Measurements from ENCODE around the gene ZNF687. TPM values are rescaled to one million over a fixed set of nuclear protein-coding genes. Genes with fewer than 3 reads are reported as not detected.

ZNF687 gene
- polyA plus RNA-seq, 2 of the 4 experiments (the other 2 are of a cell fraction) = 14.0 to 17.5 TPM

- TF ChIP-seq MAX (IDR thresholded peaks at IDR 0.05) (no peak), E2F6 (IDR thresholded peaks at IDR 0.05; ENCODE audit: borderline replicate concordance, low read depth) (no peak), ELK1 (IDR thresholded peaks at IDR 0.05; ENCODE audit: low read depth, low read length) (no peak), RAD21 (conservative IDR thresholded peaks at IDR 0.05 in 1 of 2, IDR thresholded peaks at IDR 0.05 in 1 of 2) (no peak), EHF (CRISPR knock-in tag; IDR thresholded peaks at IDR 0.05) (no peak), NR3C1 (IDR thresholded peaks at IDR 0.05) (no peak), TP53 (CRISPR knock-in tag; IDR thresholded peaks at IDR 0.05) (no peak)
- TF ChIP-seq, protein P1, sequence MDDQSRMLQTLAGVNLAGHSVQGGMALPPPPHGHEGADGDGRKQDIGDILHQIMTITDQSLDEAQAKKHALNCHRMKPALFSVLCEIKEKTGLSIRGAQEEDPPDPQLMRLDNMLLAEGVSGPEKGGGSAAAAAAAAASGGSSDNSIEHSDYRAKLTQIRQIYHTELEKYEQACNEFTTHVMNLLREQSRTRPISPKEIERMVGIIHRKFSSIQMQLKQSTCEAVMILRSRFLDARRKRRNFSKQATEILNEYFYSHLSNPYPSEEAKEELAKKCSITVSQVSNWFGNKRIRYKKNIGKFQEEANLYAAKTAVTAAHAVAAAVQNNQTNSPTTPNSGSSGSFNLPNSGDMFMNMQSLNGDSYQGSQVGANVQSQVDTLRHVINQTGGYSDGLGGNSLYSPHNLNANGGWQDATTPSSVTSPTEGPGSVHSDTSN (IDR thresholded peaks at IDR 0.05) = no peak
- TF ChIP-seq, protein P2, sequence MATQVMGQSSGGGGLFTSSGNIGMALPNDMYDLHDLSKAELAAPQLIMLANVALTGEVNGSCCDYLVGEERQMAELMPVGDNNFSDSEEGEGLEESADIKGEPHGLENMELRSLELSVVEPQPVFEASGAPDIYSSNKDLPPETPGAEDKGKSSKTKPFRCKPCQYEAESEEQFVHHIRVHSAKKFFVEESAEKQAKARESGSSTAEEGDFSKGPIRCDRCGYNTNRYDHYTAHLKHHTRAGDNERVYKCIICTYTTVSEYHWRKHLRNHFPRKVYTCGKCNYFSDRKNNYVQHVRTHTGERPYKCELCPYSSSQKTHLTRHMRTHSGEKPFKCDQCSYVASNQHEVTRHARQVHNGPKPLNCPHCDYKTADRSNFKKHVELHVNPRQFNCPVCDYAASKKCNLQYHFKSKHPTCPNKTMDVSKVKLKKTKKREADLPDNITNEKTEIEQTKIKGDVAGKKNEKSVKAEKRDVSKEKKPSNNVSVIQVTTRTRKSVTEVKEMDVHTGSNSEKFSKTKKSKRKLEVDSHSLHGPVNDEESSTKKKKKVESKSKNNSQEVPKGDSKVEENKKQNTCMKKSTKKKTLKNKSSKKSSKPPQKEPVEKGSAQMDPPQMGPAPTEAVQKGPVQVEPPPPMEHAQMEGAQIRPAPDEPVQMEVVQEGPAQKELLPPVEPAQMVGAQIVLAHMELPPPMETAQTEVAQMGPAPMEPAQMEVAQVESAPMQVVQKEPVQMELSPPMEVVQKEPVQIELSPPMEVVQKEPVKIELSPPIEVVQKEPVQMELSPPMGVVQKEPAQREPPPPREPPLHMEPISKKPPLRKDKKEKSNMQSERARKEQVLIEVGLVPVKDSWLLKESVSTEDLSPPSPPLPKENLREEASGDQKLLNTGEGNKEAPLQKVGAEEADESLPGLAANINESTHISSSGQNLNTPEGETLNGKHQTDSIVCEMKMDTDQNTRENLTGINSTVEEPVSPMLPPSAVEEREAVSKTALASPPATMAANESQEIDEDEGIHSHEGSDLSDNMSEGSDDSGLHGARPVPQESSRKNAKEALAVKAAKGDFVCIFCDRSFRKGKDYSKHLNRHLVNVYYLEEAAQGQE (IDR thresholded peaks at IDR 0.05) = no peak
- no peak for FAIRE-seq
- ChIA-PET POLR2A (interaction anchor here (1.5 kb wide), 2 partner anchors 18 to 29 kb away, joined by 4 to 6 read pairs; partner anchors contain the start of gene PSMD4), CTCF (interaction anchor here (0.5 to 4.2 kb wide), 8 partner anchors 12 to 665 kb away, joined by 3 to 22 read pairs (median 4); partner anchors contain the start of gene PSMD4)
- peak overlapping the region; percentile 97 for H3K4me2 ChIP-seq
- peak in 1 of 2 experiments; percentile 43 for DNase-seq (ENCODE audit: low read depth in 1 of 2, low spot score in 1 of 2)
- no peaks in the 10 kb centered on the region for H3K9me3 ChIP-seq
- ATAC-seq = peak in 1 of 2 experiments; percentile 8; a peak in 3 of 6 replicates
- peaks cover 13% of the 10 kb centered on the region for H3K4me1 ChIP-seq
- peak overlapping the region; percentile 75 for H3K4me3 ChIP-seq
- H3K27ac ChIP-seq = peak overlapping the region; percentile 89 to 90
- 40% methylated on average over 30 of the region's 44 CpGs for WGBS (ENCODE audit: missing lambda C conversion rate)
Measured at GRCh38 chr1:151282883-151283725, 1.0 kb downstream of the ZNF687 start.

DNA sequence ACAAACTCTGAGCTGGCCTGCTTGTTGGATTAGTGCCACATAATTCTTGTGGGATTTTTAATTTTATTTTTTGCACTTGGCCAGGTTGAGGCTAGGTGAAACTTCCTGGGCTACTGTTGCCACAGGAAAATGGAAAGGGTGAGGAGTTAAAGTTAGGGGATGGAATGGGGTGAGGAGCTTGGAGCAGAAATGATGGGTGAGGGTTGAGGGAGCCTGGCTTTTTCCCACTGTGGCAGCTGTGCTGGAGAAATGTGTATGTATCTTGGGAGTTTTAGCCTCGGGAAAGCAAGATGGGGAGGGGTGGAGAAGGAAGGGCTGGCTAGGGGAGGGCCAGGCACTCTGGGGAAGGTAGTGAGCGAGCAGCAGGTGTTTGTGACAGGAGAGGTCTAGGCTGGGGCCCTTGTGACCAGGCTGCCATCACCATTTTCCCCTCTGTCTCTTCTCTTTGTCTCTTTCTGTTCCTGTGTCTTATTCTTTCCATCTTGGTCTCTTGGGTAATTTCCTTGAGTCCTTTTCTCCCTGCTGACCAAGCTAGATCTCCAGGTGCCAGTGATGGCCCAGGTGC lies 2.0 kb downstream of the ZNF687 start:
- peaks cover 13% of the 10 kb centered on the region for H3K4me1 ChIP-seq
- H3K27ac ChIP-seq = peak overlapping the region in 1 of 2 experiments; percentile 90; a peak in 2 of 6 replicates
- ChIA-PET POLR2A (interaction anchor here (1.5 kb wide), 1 partner anchor 30 kb away, joined by 4 read pairs; the partner anchor contains the start of gene PSMD4), CTCF (interaction anchor here (0.5 to 4.2 kb wide), 7 partner anchors 11 to 666 kb away, joined by 3 to 22 read pairs (median 4); partner anchors contain the start of gene PSMD4)
- H3K4me3 ChIP-seq = no peak overlapping the region; the same call in 2 of the 3 replicates
- no peak for FAIRE-seq
- WGBS (ENCODE audit: missing lambda C conversion rate) = 80% methylated on average over 2 of the region's 2 CpGs
- H3K9me3 ChIP-seq = no peaks in the 10 kb centered on the region
- H3K4me2 ChIP-seq = peak overlapping the region; percentile 97
- no peak for ATAC-seq
- no peak for DNase-seq (ENCODE audit: low read depth in 1 of 2, low spot score in 1 of 2)
- TF ChIP-seq FOSB (CRISPR knock-in tag; IDR thresholded peaks at IDR 0.05) = no peak
- no peak for TF ChIP-seq MYC (IDR thresholded peaks at IDR 0.05; ENCODE audit: borderline replicate concordance, low read length)
- TF ChIP-seq, protein P3, sequence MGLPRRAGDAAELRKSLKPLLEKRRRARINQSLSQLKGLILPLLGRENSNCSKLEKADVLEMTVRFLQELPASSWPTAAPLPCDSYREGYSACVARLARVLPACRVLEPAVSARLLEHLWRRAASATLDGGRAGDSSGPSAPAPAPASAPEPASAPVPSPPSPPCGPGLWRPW (IDR thresholded peaks at IDR 0.05) = no peak
- no peak for TF ChIP-seq ELK1 (IDR thresholded peaks at IDR 0.05; ENCODE audit: low read depth, low read length)
- TF ChIP-seq POLR2AphosphoS2 (conservative IDR thresholded peaks at IDR 0.05; ENCODE audit: low read length) = no peak
- no peak for TF ChIP-seq TFCP2L1 (CRISPR knock-in tag; IDR thresholded peaks at IDR 0.05)
- TF ChIP-seq SREBF2 (IDR thresholded peaks at IDR 0.05) = no peak
- TF ChIP-seq EHMT2 (IDR thresholded peaks at IDR 0.05; ENCODE audit: low read depth) = no peak
- no peak for TF ChIP-seq PHF8 (IDR thresholded peaks at IDR 0.05; ENCODE audit: borderline replicate concordance, low read depth)
- TF ChIP-seq EHF (CRISPR knock-in tag; IDR thresholded peaks at IDR 0.05) = no peak
- TF ChIP-seq GATA3 (IDR thresholded peaks at IDR 0.05; ENCODE audit: borderline replicate concordance) = no peak
- no peak for TF ChIP-seq E2F6 (IDR thresholded peaks at IDR 0.05; ENCODE audit: borderline replicate concordance, low read depth)
- TF ChIP-seq NFE2L2 (conservative IDR thresholded peaks at IDR 0.05; ENCODE audit: low read length) = no peak
- no peak for TF ChIP-seq NPAS2 (CRISPR knock-in tag; IDR thresholded peaks at IDR 0.05; ENCODE audit: borderline replicate concordance)
- TF ChIP-seq ZSCAN20 (CRISPR knock-in tag; IDR thresholded peaks at IDR 0.05) = no peak
- TF ChIP-seq CEBPB (IDR thresholded peaks at IDR 0.05) = no peak
